Neuron (in vitro differentiated cells): ENCODE measurements around the gene CRISPLD2.

Experiments used
- H2AFZ ChIP-seq: one replicate; pipeline ENCODE4 v1.6.1; 2013; ENCODE audit warnings: low read depth, mild to moderate bottlenecking, inconsistent platforms, low read length, moderate library complexity
- H3K27me3 ChIP-seq: one replicate; pipeline ENCODE4 v1.6.1; 2013; ENCODE audit warnings: low read length; ENCODE audit not compliant: insufficient read depth
- H3K36me3 ChIP-seq: one replicate; pipeline ENCODE4 v1.6.1; 2013; ENCODE audit warnings: low read length; ENCODE audit not compliant: insufficient read depth
- H3K4me1 ChIP-seq: one replicate; pipeline ENCODE4 v1.6.1; 2013; ENCODE audit warnings: low read length; ENCODE audit not compliant: insufficient read depth
- H3K4me3 ChIP-seq: 2 replicates; pipeline ENCODE4 v1.5.1; 2013; ENCODE audit warnings: mild to moderate bottlenecking, low read length, moderate library complexity
- H3K9me3 ChIP-seq: one replicate; pipeline ENCODE4 v1.6.1; 2013; ENCODE audit warnings: low read length

CRISPLD2 gene

GRCh38 chr16:84841787-84842300, 22.1 kb downstream of the CRISPLD2 start:
- H3K9me3 ChIP-seq = no peaks in the 10 kb centered on the region
- no peak overlapping the region for H2AFZ ChIP-seq
- H3K36me3 ChIP-seq = no peaks in the 10 kb centered on the region
- peaks cover 10% of the 10 kb centered on the region for H3K4me1 ChIP-seq
- H3K4me3 ChIP-seq = no peak overlapping the region
- H3K27me3 ChIP-seq = peaks cover 46% of the 10 kb centered on the region

- Histone ChIP-seq H3K9me3 (no peaks in the 10 kb centered on the region), H3K4me3 (no peak overlapping the region), H2AFZ (no peak overlapping the region), H3K4me1 (peaks cover 10% of the 10 kb centered on the region), H3K27me3 (peaks cover 43% of the 10 kb centered on the region), H3K36me3 (no peaks in the 10 kb centered on the region)
These were observed 22.8 kb downstream of the CRISPLD2 start for GRCh38 chr16:84842516-84843148.

GRCh38 chr16:84843149-84844048, 23.6 kb downstream of the CRISPLD2 start:
- Histone ChIP-seq H2AFZ (no peak overlapping the region), H3K36me3 (no peaks in the 10 kb centered on the region), H3K4me1 (peaks cover 16% of the 10 kb centered on the region), H3K4me3 (no peak overlapping the region), H3K9me3 (no peaks in the 10 kb centered on the region), H3K27me3 (peaks cover 47% of the 10 kb centered on the region)

GRCh38 chr16:84844049-84844350, 24.2 kb downstream of the CRISPLD2 start:
- Histone ChIP-seq H3K9me3 (no peaks in the 10 kb centered on the region), H3K4me1 (peaks cover 16% of the 10 kb centered on the region), H3K36me3 (no peaks in the 10 kb centered on the region), H3K4me3 (no peak overlapping the region), H3K27me3 (peaks cover 48% of the 10 kb centered on the region), H2AFZ (no peak overlapping the region)

- Histone ChIP-seq H3K27me3 (peaks cover 40% of the 10 kb centered on the region), H2AFZ (no peak overlapping the region), H3K9me3 (no peaks in the 10 kb centered on the region), H3K4me3 (no peak overlapping the region), H3K4me1 (peaks cover 16% of the 10 kb centered on the region), H3K36me3 (no peaks in the 10 kb centered on the region)
These were observed 25.0 kb downstream of the CRISPLD2 start for GRCh38 chr16:84844559-84845495.

- Histone ChIP-seq H3K36me3 (no peaks in the 10 kb centered on the region), H3K4me1 (peaks cover 16% of the 10 kb centered on the region), H2AFZ (no peak overlapping the region), H3K27me3 (peaks cover 34% of the 10 kb centered on the region), H3K4me3 (no peak overlapping the region), H3K9me3 (no peaks in the 10 kb centered on the region)
These were observed 25.8 kb downstream of the CRISPLD2 start for GRCh38 chr16:84845496-84846002.

GRCh38 chr16:84847564-84848355, 28.0 kb downstream of the CRISPLD2 start:
- no peak overlapping the region for H2AFZ ChIP-seq
- peaks cover 16% of the 10 kb centered on the region for H3K4me1 ChIP-seq
- H3K36me3 ChIP-seq = no peaks in the 10 kb centered on the region
- H3K27me3 ChIP-seq = peaks cover 29% of the 10 kb centered on the region
- no peaks in the 10 kb centered on the region for H3K9me3 ChIP-seq
- no peak overlapping the region for H3K4me3 ChIP-seq

- no peak overlapping the region for H3K4me3 ChIP-seq
- peaks cover 11% of the 10 kb centered on the region for H3K4me1 ChIP-seq
- H3K36me3 ChIP-seq = no peaks in the 10 kb centered on the region
- H3K27me3 ChIP-seq = peaks cover 20% of the 10 kb centered on the region
- H3K9me3 ChIP-seq = no peaks in the 10 kb centered on the region
- H2AFZ ChIP-seq = no peak overlapping the region
These were observed 29.3 kb downstream of the CRISPLD2 start for GRCh38 chr16:84848986-84849634.

- Histone ChIP-seq H2AFZ (no peak overlapping the region), H3K36me3 (no peaks in the 10 kb centered on the region), H3K4me3 (no peak overlapping the region), H3K9me3 (no peaks in the 10 kb centered on the region), H3K4me1 (peaks cover 7% of the 10 kb centered on the region), H3K27me3 (peaks cover 21% of the 10 kb centered on the region)
These were observed 30.0 kb downstream of the CRISPLD2 start for GRCh38 chr16:84849751-84850150.

- H3K4me3 ChIP-seq = no peak overlapping the region
- H3K27me3 ChIP-seq = peaks cover 16% of the 10 kb centered on the region
- H2AFZ ChIP-seq = no peak overlapping the region
- H3K9me3 ChIP-seq = no peaks in the 10 kb centered on the region
- no peaks in the 10 kb centered on the region for H3K36me3 ChIP-seq
- H3K4me1 ChIP-seq = peaks cover 6% of the 10 kb centered on the region
These were observed 30.9 kb downstream of the CRISPLD2 start for GRCh38 chr16:84850714-84851113.

GRCh38 chr16:84851192-84852127, 31.7 kb downstream of the CRISPLD2 start:
- H3K9me3 ChIP-seq = no peaks in the 10 kb centered on the region
- no peaks in the 10 kb centered on the region for H3K36me3 ChIP-seq
- no peak overlapping the region for H3K4me3 ChIP-seq
- H3K27me3 ChIP-seq = peaks cover 16% of the 10 kb centered on the region
- peaks cover 6% of the 10 kb centered on the region for H3K4me1 ChIP-seq
- no peak overlapping the region for H2AFZ ChIP-seq
